Mucosa of descending colon (tissue), 3 donors: ENCODE results near the gene PPP3CA. TPM values are rescaled to one million over a fixed set of nuclear protein-coding genes. Genes with fewer than 3 reads are reported as not detected.

ENCODE experiments used
- ATAC-seq: fragments of 200-7000 bp; cut with Tn5 transposase; one replicate; pipeline ENCODE4 v1.9.1; 2020; ENCODE audit warnings: mild to moderate bottlenecking, moderate library complexity
- DNase-seq, 3 donors: peaks; one replicate each; pipeline ENCODE4 v3.0.0-alpha.2; 2020
- H3K36me3 ChIP-seq: fragments of 200-600 bp; one replicate; pipeline ENCODE4 v1.8.0; 2021; ENCODE audit warnings: low read depth, mild to moderate bottlenecking
- H3K4me1 ChIP-seq: fragments of 200-600 bp; one replicate; pipeline ENCODE4 v1.8.0; 2021; ENCODE audit warnings: low read depth, mild to moderate bottlenecking
- H3K4me3 ChIP-seq: fragments of 200-600 bp; one replicate; pipeline ENCODE4 v1.8.0; 2021; ENCODE audit warnings: mild to moderate bottlenecking
- H3K9me3 ChIP-seq: fragments of 200-600 bp; one replicate; pipeline ENCODE4 v1.8.0; 2021; ENCODE audit warnings: mild to moderate bottlenecking
- intact Hi-C, 2 donors: fragments of 100-400 bp; cut with DNase I in 1 of 2; cut with micrococcal nuclease in 1 of 2; formaldehyde crosslinking; loops; one replicate each; pipeline versions ENCODE4 v1.11.0 to v1.11.1; 2022; cut with DNase I, micrococcal nuclease
- total RNA-seq, 3 donors: library from RNA; stranded (reverse); fragmentation: NEBNext Ultra II Directional in 2 of 3; extraction: Animal tissue kit (Norgen Biotek cat#: 25700) in 2 of 3; gene quantifications; one replicate each; pipeline versions ENCODE4 v1.2.1 to v1.2.4, GENCODE V29; 2021 to 2023
- TF ChIP-seq, protein P1 (sequence below): fragments of 200-600 bp; IDR thresholded peaks from one replicate; pipeline ENCODE4 v1.8.0; 2022; ENCODE audit warnings: antibody characterized with exemption, mild to moderate bottlenecking
- donor health status: DM: no; HTN: no; CAD: no; lungs with moderate emphysema.
- donor health status: DM: no; HTN: no; CAD: no.
- donor health status: DM: no; HTN: yes; CAD: no.

PPP3CA gene
- total RNA-seq, 3 donors from 2014 or later: 38.3 to 47.6 (median 40.4) TPM

DNA sequence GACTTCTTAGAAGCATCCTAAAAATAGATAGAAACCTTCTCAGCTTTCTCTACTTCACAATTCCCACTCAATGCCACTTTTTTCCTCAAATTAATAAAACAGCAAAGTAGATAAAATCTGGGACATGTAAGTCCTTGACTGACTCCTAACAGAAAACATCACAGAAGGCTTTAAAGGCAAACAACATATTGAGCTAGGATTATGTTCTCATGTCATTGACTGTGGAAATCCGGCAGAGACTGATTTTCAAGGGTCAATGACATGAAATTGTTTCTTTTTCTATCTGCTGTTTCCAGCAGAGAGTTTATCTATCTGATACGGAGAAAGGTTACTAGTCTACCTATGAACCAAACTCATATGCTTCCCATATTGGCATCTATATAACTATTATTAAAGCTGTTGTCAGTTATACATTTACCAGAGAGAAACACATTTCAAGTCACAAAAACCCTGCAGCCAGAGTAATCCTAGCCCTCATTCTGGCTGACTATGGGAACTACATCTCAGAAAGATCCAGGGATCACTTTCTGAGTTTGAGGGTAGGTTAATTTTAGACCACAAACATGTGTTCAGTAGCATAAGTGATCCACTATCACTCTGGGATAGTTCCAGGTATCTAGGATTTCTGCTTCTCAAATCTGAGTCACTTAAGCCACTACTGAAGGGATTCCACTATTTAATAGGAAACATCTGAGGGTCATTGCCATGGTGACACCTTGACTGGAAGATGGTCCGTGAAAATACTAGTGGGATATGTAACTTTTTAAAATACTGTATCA is 147.6 kb downstream of the PPP3CA start:
- intact Hi-C loops: no loop called here
- no peaks in the 10 kb centered on the region for H3K9me3 ChIP-seq
- no peaks in the 10 kb centered on the region for H3K36me3 ChIP-seq
- TF ChIP-seq, protein P1, sequence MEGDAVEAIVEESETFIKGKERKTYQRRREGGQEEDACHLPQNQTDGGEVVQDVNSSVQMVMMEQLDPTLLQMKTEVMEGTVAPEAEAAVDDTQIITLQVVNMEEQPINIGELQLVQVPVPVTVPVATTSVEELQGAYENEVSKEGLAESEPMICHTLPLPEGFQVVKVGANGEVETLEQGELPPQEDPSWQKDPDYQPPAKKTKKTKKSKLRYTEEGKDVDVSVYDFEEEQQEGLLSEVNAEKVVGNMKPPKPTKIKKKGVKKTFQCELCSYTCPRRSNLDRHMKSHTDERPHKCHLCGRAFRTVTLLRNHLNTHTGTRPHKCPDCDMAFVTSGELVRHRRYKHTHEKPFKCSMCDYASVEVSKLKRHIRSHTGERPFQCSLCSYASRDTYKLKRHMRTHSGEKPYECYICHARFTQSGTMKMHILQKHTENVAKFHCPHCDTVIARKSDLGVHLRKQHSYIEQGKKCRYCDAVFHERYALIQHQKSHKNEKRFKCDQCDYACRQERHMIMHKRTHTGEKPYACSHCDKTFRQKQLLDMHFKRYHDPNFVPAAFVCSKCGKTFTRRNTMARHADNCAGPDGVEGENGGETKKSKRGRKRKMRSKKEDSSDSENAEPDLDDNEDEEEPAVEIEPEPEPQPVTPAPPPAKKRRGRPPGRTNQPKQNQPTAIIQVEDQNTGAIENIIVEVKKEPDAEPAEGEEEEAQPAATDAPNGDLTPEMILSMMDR: no peak
- no peak overlapping the region for H3K4me3 ChIP-seq
- DNase-seq (no peak), ATAC-seq (no peak)
- peaks cover 24% of the 10 kb centered on the region for H3K4me1 ChIP-seq

DNA sequence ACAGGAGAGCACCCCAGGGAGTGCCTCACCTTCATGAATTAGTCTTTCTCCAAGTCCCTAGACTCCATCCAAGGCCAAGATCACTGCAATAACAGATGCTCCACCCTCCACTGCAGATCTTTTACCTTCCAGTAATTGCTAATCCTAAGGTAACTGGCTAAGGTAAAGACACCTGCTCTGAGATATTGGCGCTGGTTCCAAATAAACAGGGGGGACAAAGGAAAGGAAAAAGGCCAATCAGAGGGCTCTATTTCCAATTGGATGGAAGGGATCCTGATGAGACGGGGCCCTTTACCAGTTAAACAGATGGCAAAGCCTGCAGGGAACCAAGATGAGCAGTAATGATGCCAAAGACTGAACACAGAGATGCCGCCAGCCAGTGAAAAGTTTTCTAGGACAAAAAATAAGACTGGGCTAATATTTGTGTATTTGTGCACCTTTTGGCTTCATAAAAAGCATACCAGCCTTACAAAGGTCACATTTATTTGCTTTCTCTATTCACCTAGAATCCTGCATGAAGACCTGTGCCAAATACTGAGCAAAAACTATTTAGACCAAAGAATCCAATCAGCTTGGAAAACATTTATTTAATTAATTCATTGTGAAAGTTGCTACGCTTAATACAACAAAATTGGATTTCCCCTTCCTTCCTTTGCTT is 148.5 kb downstream of the PPP3CA start:
- intact Hi-C loops: no loop called here
- peaks cover 24% of the 10 kb centered on the region for H3K4me1 ChIP-seq
- TF ChIP-seq, protein P1: no peak
- peak; percentile 24 for ATAC-seq
- no peaks in the 10 kb centered on the region for H3K36me3 ChIP-seq
- H3K4me3 ChIP-seq: no peak overlapping the region
- DNase-seq: no peak
- no peaks in the 10 kb centered on the region for H3K9me3 ChIP-seq

GRCh38 chr4:101197350-101197749 is 150.0 kb downstream of the PPP3CA start:
- intact Hi-C loops: no loop called here
- H3K4me3 ChIP-seq: no peak overlapping the region
- no peaks in the 10 kb centered on the region for H3K9me3 ChIP-seq
- ATAC-seq: peak; percentile 12
- DNase-seq: no peak
- peaks cover 28% of the 10 kb centered on the region for H3K4me1 ChIP-seq
- no peaks in the 10 kb centered on the region for H3K36me3 ChIP-seq
- TF ChIP-seq, protein P1: no peak

DNA sequence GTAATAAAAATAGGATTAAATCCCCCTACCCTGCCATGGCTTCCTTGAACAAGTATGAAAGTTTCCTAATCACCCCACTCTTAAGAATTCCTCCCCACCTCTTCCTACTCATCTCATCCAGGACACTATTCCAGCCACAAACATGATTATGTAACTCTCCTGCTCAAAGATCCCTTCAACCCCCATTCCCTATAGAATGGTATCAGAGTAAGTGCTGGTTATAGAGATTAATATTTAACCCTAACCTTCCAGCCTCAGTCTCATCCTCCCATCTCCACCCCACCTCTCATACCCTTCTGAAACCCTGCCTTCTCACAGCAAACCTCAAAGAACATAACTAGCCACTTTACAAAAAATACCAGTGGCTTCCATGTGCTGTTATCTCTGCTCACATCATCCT is 155.1 kb downstream of the PPP3CA start:
- Histone ChIP-seq H3K9me3 (no peaks in the 10 kb centered on the region), H3K4me3 (no peak overlapping the region), H3K4me1 (peaks cover 12% of the 10 kb centered on the region), H3K36me3 (no peaks in the 10 kb centered on the region)
- ATAC-seq: peak; percentile 54
- DNase-seq: no peak
- intact Hi-C loops: no loop called here
- TF ChIP-seq, protein P1: no peak

DNA sequence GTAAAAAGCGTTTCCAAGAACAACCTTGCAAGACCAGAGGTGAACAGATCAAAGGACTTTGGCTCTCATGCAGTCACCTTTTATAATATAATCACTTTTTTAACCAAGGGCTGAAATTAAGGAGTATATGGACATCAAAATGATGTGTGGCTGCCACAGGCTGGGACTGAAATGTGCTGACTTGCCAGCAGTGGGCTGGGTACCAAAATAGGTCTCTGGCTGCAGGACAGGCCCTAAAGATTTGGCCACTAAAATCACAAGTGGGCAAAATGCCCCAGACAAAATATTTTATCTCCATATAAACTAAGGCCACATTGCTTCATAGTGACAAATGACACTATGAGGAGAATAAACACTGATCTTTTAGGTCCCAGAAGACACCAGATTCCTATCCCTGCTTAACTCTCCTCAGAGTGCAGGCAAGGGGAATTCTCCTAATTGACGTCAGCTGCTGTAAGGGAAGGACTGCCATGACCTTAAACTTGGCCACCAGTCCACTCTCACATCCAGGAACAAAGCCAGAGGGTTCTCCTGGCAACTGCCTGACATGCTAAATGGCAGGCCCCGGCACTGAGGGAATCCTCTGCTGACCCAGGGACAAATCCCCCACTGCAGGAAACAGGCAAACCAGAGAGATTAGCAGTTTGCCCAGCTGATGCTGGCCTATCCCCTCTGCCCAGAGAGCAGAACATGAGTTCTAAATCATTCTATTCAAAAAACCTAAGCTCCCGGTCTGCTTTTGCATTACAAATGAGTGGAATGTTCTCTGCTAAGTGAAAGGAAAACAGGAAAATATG is 155.8 kb downstream of the PPP3CA start:
- H3K4me3 ChIP-seq: no peak overlapping the region
- peaks cover 12% of the 10 kb centered on the region for H3K4me1 ChIP-seq
- no peaks in the 10 kb centered on the region for H3K9me3 ChIP-seq
- peak in 2 of 3 donors; percentile 33 to 43 for DNase-seq
- intact Hi-C loops: no loop called here
- ATAC-seq: peak; percentile 74
- TF ChIP-seq, protein P1: no peak
- H3K36me3 ChIP-seq: no peaks in the 10 kb centered on the region
